CMK (cell line): ENCODE measurements around the gene RTL1.

Experiments
- DNase-seq: peaks from one replicate; pipeline ENCODE4 v3.0.0-alpha.2; 2010; ENCODE audit warnings: low read depth

RTL1 gene

GRCh38 chr14:100898935-100899883, 4.3 kb downstream of the RTL1 start:
- DNase-seq = no peak

DNA sequence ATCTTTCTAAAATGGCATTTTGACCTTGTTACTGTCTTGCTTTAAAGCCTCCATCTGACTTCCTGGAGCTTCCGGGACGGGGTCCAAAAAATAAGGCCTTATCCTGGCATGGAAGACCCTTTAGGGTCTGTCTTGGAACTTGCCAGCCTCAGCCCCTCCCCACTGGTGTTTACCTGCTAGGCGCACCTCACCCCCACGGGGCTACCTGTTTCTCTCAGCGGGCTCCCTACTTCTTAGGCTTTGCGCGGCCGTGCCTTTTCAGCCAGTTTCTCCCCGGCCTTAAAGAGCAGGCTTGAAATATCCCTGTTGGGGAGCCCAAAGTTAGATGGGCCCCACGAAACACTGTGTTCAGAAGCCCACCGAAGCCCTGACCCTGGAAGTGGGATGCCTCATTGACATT, 5.1 kb downstream of the RTL1 start:
- no peak for DNase-seq

DNA sequence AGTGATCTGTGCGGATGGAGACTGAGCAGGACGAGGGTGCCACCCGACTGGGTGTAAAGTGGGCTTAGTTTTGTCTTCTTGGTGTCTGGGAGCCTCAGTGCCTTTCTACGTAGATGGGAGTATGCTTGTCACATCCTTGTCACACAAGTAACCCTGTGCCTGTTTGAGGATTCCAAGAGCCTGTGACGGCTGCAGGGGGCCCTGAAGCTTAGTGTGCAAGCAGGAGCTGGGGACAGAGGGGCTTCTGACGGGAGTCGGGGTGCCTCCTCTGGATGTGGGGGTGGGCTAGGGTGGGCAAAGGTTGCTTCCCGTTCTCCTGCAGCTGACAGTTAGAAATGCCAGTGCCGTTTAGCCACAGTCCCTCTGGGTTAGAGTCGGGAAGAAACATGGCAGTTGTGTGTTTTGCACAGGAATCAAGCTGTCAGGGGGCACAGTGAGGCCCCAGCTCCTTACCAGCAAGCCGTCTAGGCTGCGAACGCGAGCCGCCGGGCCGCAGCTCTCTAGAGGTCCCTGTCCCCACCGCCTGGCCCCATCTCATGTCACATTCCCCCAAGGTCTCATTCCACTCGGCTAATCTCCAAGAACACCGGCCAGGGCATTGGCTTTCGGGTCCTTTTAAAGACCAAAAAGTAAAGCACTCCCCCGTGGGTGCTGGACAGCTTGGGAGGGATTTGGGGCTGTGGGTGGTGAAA, 7.0 kb downstream of the RTL1 start:
- DNase-seq = no peak

DNA sequence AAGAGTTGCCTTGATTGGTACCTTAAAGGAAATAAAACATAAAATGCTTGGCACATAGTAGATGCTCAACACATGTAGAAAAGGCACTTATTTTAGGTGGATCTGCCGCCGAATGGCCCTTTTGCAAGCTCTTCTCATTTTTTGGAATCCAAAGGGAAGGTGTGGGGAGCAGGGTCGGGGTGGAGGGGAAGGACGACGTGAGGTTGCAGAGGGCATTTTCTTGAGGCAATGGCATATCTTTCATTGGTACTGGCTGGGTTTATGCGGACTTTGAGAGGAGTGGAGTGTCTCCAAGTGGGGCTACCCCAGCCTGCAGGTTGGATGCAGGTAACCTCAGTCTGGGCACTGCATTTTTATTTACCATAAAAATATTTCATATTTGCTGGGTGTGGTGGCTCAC, 8.1 kb downstream of the RTL1 start:
- DNase-seq = no peak

GRCh38 chr14:100894416-100894815, 9.1 kb downstream of the RTL1 start:
- no peak for DNase-seq

- DNase-seq = no peak
Observed at GRCh38 chr14:100893760-100894159, 9.8 kb downstream of the RTL1 start.

GRCh38 chr14:100893228-100893601, 10.3 kb downstream of the RTL1 start:
- DNase-seq = no peak

GRCh38 chr14:100892496-100893227, 10.9 kb downstream of the RTL1 start:
- no peak for DNase-seq

DNA sequence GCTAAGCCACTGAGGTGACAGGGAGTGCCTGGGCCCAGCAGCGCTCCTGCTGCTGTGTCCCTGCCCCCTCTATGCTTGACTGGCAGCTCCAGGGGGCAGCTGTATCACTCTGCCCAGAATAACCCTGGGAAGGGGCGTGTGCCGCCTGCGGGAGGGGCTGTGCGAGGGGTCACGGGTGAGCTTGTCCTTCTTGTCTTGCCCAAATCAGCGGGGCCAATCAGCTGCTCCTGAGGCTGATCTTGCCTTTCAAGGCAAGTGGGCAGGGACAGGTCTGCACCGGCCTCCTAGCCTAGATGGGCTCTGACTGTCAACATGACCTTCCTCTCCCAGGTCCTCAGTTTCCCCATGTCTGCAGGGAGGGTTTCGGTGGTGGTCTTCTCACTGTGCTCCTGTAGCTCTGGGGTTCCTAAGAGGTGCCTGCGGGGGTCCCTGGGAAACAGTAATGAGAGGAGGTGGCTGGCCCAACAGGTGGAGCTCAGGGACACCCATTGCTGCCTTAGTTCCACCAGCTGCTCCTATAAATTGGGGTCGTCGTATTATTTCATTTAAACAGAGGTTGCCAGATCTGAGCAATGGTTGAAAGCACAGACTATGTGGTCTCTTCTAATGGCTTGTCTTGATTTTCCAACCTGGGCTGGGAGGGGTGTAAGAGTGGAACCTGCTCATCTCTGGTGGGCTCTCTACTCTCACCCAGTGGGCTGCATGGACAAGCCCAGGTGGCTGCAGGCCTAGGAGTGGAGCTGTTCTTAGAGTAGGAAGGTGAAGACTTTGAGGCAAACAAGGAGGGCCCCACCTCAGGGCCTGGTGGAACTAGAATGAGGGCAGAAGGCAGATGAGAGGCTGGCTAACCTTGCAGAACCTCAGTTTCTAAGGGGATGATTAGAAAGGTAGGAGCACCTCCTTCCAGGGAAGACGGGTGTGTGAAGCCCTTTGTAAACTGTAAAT, 11.7 kb downstream of the RTL1 start:
- no peak for DNase-seq

DNA sequence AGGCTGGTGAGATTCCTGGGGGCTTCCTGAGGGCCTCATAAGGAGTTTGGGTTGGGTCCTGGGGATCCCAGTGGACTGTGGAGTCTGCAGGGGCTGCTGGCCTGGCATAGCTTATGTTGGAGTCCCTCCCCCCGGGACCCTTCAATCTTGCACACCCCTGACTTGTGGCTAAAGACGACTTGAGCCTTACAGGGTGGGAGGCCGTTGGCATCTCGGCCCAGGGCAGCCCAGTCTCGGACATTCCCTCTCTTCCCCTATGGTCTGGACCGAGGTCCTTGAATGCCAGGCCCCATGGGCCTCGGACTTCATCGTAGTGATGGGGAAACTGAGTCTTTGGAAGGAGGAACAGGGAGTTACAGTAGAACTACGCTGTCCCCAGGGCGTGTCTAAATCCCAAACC, 12.5 kb downstream of the RTL1 start:
- DNase-seq = no peak

DNA sequence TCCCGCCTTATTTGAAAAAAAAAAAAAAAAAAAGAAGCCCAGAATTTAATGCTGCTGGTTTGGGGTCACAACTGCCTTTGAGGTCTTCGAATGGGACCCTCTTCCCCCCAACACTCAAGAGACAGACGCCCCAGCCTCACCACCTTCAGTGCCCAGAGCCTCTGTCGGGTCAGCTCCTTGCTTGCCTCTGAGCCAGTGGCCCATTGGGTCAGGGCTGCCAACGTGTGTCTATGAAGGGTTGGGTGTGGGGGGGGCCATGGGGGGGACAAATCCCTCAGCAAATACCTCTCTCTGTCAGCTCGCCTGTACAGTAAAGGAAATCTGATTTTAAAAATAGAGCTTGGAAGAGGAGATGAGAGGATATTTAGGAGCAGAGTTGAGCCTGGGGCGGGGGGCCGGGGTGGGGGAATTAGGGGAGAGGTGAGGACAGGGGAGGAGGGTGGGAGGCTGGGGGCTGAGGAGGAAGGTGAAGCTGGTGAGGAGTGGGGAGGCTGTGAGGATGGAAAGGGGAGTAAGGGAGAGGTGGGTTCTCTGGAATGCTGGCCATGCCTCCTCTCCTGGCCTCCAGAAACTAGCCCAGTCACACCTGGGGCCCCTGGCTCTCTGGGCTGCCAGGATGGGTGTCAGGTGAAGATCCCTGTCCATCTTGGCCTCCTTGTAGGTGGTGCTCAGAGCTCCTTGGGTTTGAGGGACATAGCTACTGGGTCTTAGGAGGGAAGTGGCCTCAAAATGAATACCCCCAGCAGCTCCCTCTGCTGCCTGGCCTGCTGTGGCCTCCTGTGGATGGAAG, 13.3 kb downstream of the RTL1 start:
- DNase-seq = no peak

DNA sequence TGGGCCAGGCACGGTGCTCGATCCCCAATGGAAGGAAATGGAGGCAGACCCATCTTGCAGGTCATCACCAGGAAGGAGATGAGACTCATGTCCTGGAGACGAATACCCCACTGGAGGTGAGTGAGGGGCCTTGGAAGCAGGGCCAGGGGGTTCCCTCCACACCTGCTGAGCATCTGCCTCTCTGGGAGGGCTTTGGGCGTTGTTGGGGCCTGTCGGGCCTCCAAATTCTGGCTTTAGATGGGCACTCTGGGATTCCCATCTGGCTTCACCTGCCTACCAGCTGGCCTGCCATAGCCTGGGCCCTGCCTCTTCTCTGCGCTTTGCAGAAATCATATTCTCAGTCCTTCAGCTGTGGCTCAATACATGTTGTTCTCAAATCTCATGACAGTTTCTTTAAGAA, 13.9 kb downstream of the RTL1 start:
- DNase-seq = no peak

DNA sequence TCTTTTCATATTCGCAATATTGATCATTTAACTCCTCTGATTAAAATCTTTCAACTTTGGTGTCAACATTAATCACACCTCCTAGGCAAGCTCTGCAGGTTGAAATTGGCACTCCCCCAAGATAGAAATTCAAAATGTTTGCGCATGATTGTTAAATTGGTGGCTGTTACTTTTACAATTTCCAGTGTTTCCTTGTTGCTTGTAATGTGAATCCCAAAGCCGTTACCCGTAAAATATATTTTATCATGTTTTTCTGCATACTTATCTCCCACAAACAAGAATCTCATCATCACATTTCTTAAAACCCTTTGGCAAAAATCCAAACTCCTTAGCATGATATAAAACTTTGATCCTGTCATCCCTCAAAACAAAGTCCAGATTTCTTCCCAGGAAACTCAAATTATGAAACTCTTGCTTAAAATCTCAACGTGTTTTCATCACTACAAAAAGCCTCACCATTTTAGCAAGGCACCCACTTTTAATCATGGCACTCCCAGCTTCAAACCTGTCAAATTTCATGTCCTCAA, 14.7 kb downstream of the RTL1 start:
- DNase-seq = no peak

GRCh38 chr14:100887728-100888335, 15.7 kb downstream of the RTL1 start:
- no peak for DNase-seq

GRCh38 chr14:100885617-100886016, 17.9 kb downstream of the RTL1 start:
- DNase-seq = no peak

GRCh38 chr14:100885196-100885595, 18.3 kb downstream of the RTL1 start:
- no peak for DNase-seq

DNA sequence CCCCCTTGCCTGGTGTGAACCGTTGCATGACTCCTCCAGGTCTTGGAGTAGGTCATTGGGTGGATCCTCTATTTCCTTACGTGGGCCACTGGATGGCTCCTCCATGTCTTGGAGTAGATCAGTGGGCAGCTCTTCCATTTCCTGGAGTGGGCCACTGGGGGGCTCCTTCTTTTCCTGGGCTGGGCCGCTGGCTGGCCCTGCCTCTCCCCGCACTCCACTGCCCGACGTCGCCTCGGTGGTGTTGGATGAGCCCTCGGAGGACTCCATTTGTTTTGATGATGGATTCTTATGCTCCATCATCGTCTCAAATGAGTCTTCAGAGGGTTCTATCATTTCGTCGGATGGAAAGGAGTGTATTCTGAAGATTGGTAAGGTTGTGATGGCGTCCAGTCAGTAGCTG, 19.1 kb downstream of the RTL1 start:
- no peak for DNase-seq

GRCh38 chr14:100883789-100884101, 19.8 kb downstream of the RTL1 start:
- DNase-seq = no peak

GRCh38 chr14:100882991-100883788, 20.3 kb downstream of the RTL1 start:
- DNase-seq = no peak
